BJ (cell line): Measurements from ENCODE around the gene MTHFSD. TPM values are rescaled to one million over a fixed set of nuclear protein-coding genes. Genes with fewer than 3 reads are reported as not detected.

Experiments used
- CTCF ChIA-PET: fragments of 350-600 bp; formaldehyde crosslinking; extraction: SDS; loops from one replicate; lab custom pipeline; 2021; ENCODE audit warnings: antibody characterized with exemption, inconsistent platforms; lab: Yijun Ruan, JAX
- POLR2A ChIA-PET: fragments of 300-600 bp; sonication (Branson Sonifier 250); formaldehyde crosslinking; extraction: SDS; loops from one replicate; lab custom pipeline; 2021; ENCODE audit warnings: antibody characterized with exemption; lab: Charles Lee
- DNase-seq: peaks from one replicate; pipeline ENCODE4 v3.0.0-alpha.2; 2011; ENCODE audit warnings: low read depth
- H3K27me3 ChIP-seq: 2 replicates; pipeline ENCODE4 v1.6.0; 2011; ENCODE audit warnings: low read length; ENCODE audit not compliant: control insufficient read depth, insufficient read depth
- H3K36me3 ChIP-seq: 2 replicates; pipeline ENCODE4 v1.5.1; 2011; ENCODE audit warnings: low read length; ENCODE audit not compliant: control insufficient read depth, insufficient read depth
- H3K4me3 ChIP-seq: 2 replicates; pipeline ENCODE4 v1.5.1; 2011; ENCODE audit warnings: low read depth, mild to moderate bottlenecking, control low read depth, low read length
- polyA plus RNA-seq: library from polyadenylated mRNA; depleted of rRNA; stranded (reverse); fragments of >200 nt; gene quantifications from 2 replicates; pipeline ENCODE4 v1.2.3, GENCODE V29; 2011
- TF ChIP-seq, protein P1 (sequence below): IDR thresholded peaks from 2 replicates; pipeline ENCODE4 v1.5.1; 2011; ENCODE audit warnings: low read depth, mild to moderate bottlenecking, control low read depth, inconsistent platforms, low read length, moderate library complexity; ENCODE audit not compliant: insufficient read depth

Gene MTHFSD
- polyA plus RNA-seq, 1 experiment = 17.2 TPM

DNA sequence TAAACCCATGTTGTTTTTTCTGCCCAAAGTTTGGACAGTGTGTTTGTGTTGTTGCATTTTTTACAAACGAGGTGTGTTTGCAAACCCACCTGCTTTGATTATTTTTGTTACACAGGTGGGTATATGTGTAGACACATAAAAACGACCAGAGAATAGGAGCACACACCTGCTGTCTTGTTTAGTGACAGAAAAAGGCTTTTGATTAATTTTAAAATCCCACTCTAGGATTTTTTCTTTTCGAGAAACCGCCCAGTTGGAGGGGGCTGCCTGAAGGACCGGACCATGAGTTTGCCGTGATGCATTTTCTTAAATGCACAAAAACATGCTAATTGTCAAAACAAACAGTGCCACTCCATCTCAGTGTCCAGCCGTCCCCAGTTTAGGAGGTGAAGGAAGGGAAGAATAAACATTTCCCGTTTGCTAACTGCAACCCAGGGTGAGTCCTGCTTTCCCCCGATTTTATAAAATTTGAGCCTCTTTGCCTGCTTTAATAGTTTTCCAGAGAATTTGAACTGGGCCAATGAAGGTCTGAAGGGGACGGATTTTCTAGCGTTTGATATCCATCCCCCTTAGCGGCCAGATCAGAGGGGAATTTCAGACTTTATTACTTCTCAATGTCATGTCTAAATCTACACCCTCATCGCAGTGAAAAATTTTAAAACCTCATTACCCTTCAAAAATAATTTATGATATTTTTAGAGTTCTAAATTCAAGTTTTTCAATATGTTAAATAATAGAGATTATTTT is 14.8 kb upstream of the MTHFSD start:
- ChIA-PET CTCF (interaction anchor here (1.0 to 1.8 kb wide), 4 partner anchors 310 to 631 kb away, joined by 3 to 11 read pairs (median 4); no protein-coding TSS in a partner anchor), POLR2A (no interaction called here)
- Histone ChIP-seq H3K36me3 (no peaks in the 10 kb centered on the region), H3K4me3 (peak overlapping the region; percentile 83), H3K27me3 (peaks cover 4% of the 10 kb centered on the region)
- TF ChIP-seq, protein P1, sequence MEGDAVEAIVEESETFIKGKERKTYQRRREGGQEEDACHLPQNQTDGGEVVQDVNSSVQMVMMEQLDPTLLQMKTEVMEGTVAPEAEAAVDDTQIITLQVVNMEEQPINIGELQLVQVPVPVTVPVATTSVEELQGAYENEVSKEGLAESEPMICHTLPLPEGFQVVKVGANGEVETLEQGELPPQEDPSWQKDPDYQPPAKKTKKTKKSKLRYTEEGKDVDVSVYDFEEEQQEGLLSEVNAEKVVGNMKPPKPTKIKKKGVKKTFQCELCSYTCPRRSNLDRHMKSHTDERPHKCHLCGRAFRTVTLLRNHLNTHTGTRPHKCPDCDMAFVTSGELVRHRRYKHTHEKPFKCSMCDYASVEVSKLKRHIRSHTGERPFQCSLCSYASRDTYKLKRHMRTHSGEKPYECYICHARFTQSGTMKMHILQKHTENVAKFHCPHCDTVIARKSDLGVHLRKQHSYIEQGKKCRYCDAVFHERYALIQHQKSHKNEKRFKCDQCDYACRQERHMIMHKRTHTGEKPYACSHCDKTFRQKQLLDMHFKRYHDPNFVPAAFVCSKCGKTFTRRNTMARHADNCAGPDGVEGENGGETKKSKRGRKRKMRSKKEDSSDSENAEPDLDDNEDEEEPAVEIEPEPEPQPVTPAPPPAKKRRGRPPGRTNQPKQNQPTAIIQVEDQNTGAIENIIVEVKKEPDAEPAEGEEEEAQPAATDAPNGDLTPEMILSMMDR = no peak
- DNase-seq = no peak

DNA sequence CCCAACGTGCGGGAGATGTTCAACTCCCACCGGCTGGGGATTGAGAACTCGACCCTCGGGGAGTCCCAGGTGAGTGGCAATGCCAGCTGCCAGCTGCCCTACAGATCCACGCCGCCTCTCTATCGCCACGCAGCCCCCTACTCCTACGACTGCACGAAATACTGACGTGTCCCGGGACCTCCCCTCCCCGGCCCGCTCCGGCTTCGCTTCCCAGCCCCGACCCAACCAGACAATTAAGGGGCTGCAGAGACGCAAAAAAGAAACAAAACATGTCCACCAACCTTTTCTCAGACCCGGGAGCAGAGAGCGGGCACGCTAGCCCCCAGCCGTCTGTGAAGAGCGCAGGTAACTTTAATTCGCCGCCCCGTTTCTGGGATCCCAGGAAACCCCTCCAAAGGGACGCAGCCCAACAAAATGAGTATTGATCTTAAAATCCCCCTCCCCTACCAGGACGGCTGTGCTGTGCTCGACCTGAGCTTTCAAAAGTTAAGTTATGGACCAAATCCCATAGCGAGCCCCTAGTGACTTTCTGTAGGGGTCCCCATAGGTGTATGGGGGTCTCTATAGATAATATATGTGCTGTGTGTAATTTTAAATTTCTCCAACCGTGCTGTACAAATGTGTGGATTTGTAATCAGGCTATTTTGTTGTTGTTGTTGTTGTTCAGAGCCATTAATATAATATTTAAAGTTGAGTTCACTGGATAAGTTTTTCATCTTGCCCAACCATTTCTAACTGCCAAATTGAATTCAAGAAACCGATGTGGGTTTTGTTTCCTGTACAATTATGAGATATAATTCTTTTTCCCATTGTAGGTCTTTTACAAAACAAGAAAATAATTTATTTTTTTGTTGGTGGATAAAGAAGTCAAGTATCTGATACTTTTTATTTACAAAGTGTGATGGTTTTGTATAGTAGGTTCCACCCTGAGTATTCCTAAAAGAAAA is 13.9 kb upstream of the MTHFSD start:
- DNase-seq = no peak
- ChIA-PET POLR2A (no interaction called here), CTCF (interaction anchor here (1.2 to 1.5 kb wide), 3 partner anchors 22 to 709 kb away, joined by 3 to 6 read pairs (median 3); no protein-coding TSS in a partner anchor)
- TF ChIP-seq, protein P1 = no peak
- Histone ChIP-seq H3K27me3 (peaks cover 4% of the 10 kb centered on the region), H3K4me3 (peak overlapping the region; percentile 83), H3K36me3 (no peaks in the 10 kb centered on the region)

DNA sequence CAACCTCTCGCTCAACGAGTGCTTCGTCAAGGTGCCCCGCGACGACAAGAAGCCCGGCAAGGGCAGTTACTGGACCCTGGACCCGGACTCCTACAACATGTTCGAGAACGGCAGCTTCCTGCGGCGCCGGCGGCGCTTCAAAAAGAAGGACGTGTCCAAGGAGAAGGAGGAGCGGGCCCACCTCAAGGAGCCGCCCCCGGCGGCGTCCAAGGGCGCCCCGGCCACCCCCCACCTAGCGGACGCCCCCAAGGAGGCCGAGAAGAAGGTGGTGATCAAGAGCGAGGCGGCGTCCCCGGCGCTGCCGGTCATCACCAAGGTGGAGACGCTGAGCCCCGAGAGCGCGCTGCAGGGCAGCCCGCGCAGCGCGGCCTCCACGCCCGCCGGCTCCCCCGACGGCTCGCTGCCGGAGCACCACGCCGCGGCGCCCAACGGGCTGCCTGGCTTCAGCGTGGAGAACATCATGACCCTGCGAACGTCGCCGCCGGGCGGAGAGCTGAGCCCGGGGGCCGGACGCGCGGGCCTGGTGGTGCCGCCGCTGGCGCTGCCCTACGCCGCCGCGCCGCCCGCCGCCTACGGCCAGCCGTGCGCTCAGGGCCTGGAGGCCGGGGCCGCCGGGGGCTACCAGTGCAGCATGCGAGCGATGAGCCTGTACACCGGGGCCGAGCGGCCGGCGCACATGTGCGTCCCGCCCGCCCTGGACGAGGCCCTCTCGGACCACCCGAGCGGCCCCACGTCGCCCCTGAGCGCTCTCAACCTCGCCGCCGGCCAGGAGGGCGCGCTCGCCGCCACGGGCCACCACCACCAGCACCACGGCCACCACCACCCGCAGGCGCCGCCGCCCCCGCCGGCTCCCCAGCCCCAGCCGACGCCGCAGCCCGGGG is 12.9 kb upstream of the MTHFSD start:
- POLR2A ChIA-PET = no interaction called here
- TF ChIP-seq, protein P1 = no peak
- peak overlapping the region; percentile 83 for H3K4me3 ChIP-seq
- H3K36me3 ChIP-seq = no peaks in the 10 kb centered on the region
- H3K27me3 ChIP-seq = peaks cover 4% of the 10 kb centered on the region
- DNase-seq = no peak
- CTCF ChIA-PET = interaction anchor here (0.6 to 1.5 kb wide), 6 partner anchors 8 to 710 kb away, joined by 3 to 6 read pairs (median 3); no protein-coding TSS in a partner anchor

DNA sequence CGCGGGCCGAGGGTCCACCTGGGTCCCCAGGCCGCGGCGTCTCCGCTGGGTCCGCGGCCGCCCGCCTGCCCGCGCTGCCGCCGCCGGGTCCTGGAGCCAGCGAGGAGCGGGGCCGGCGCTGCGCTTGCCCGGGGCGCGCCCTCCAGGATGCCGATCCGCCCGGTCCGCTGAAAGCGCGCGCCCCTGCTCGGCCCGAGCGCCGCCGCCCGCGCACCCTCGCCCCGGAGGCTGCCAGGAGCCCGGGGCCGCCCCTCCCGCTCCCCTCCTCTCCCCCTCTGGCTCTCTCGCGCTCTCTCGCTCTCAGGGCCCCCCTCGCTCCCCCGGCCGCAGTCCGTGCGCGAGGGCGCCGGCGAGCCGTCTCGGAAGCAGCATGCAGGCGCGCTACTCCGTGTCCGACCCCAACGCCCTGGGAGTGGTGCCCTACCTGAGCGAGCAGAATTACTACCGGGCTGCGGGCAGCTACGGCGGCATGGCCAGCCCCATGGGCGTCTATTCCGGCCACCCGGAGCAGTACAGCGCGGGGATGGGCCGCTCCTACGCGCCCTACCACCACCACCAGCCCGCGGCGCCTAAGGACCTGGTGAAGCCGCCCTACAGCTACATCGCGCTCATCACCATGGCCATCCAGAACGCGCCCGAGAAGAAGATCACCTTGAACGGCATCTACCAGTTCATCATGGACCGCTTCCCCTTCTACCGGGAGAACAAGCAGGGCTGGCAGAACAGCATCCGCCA is 12.1 kb upstream of the MTHFSD start:
- H3K27me3 ChIP-seq = peaks cover 4% of the 10 kb centered on the region
- H3K4me3 ChIP-seq = peak overlapping the region; percentile 83
- TF ChIP-seq, protein P1 = no peak
- no peaks in the 10 kb centered on the region for H3K36me3 ChIP-seq
- DNase-seq = no peak
- POLR2A ChIA-PET = no interaction called here
- CTCF ChIA-PET = interaction anchor here (0.6 to 1.8 kb wide), 9 partner anchors 7 to 711 kb away, joined by 3 to 11 read pairs (median 3); no protein-coding TSS in a partner anchor
